ENCODE data around the gene ZBTB20. TPM values are rescaled to one million over a fixed set of nuclear protein-coding genes. Genes with fewer than 3 reads are reported as not detected.

The ZBTB20 gene
- total and polyA plus RNA-seq, 10 of the 15 experiments (the other 5 are each of a cell fraction or from before 2014, with no cell fraction given), result 0.20 to 5.5 (median 2.2) TPM

- FAIRE-seq (no peak), ATAC-seq (no peak), DNase-seq (ENCODE audit: low read depth, low spot score) (no peak)
- 88% methylated on average over 1 of the region's 1 CpG for WGBS (ENCODE audit: insufficient coverage, insufficient replicate concordance, low lambda C conversion rate, missing lambda C conversion rate)
- H2AFZ ChIP-seq (ENCODE audit: control insufficient read depth, low read depth, low read length), result no peak overlapping the region
- in situ Hi-C loops (cut with MboI), result no loop called here
- no peaks in the 10 kb centered on the region for H3K79me2 ChIP-seq (ENCODE audit: control insufficient read depth, insufficient read depth, low read length)
- no peaks in the 10 kb centered on the region for H3K4me1 ChIP-seq (ENCODE audit: control insufficient read depth, insufficient read depth, low read length)
- ChIA-PET POLR2A (no interaction called here), SMC1A (ENCODE audit: uncharacterized antibody, unreplicated experiment) (no interaction called here), CTCF (interaction anchor here (1.1 kb wide), 1 partner anchor 18 kb away, joined by 3 read pairs; no protein-coding TSS in a partner anchor), RAD21 (ENCODE audit: unreplicated experiment) (no interaction called here)
- H3K9ac ChIP-seq (ENCODE audit: control insufficient read depth, insufficient read depth, low read length), result no peak overlapping the region
- no TSS peak for BruUV-seq (replicated peaks)
- no peak overlapping the region for H3K4me2 ChIP-seq (ENCODE audit: control insufficient read depth, insufficient read depth)
- no peaks in the 10 kb centered on the region for H4K20me1 ChIP-seq (ENCODE audit: control insufficient read depth, insufficient read depth)
- 0 out of 4 replicates have a peak, but pooled peaks cover 0 to 3% of the 10 kb centered on the region in 2 experiments for H3K36me3 ChIP-seq (ENCODE audit: control insufficient read depth in 2 of 2, insufficient read depth in 2 of 2, low read length in 1 of 2)
- no peaks in the 10 kb centered on the region for H3K9me3 ChIP-seq (replicated peaks; ENCODE audit: control insufficient read depth, insufficient read depth, low read length)
- no peaks in the 10 kb centered on the region for H3K27me3 ChIP-seq (replicated peaks in 1 of 2; ENCODE audit: control insufficient read depth in 2 of 2, insufficient read depth in 2 of 2, low read length in 1 of 2)
- H3K27ac ChIP-seq (ENCODE audit: control insufficient read depth, insufficient read depth), result no peak overlapping the region
- no peak overlapping the region for H3K4me3 ChIP-seq
- intact Hi-C loops (cut with micrococcal nuclease; ENCODE audit: unreplicated experiment), result no loop called here
- TF ChIP-seq CBX5 (IDR thresholded peaks at IDR 0.05; ENCODE audit: low read depth) (no peak), YY1 (IDR thresholded peaks at IDR 0.05; ENCODE audit: low read depth, low read length) (no peak), NFIC (IDR thresholded peaks at IDR 0.05; ENCODE audit: low read depth, low read length) (no peak), CEBPZ (IDR thresholded peaks at IDR 0.05; ENCODE audit: low read depth, low read length) (no peak), LARP7 (IDR thresholded peaks at IDR 0.05) (no peak), ZNF217 (IDR thresholded peaks at IDR 0.05) (no peak), PKNOX1 (IDR thresholded peaks at IDR 0.05) (no peak), MTA3 (IDR thresholded peaks at IDR 0.05; ENCODE audit: borderline replicate concordance, low read length) (no peak), CBX3 (IDR thresholded peaks at IDR 0.05; ENCODE audit: borderline replicate concordance, low read depth) (no peak), SRF (IDR thresholded peaks at IDR 0.05; ENCODE audit: low read depth in 2 of 2, low read length in 2 of 2) (no peak), ZNF687 (IDR thresholded peaks at IDR 0.05) (no peak), YBX1 (IDR thresholded peaks at IDR 0.05) (no peak), HCFC1 (IDR thresholded peaks at IDR 0.05; ENCODE audit: low read length) (no peak), BHLHE40 (IDR thresholded peaks at IDR 0.05; ENCODE audit: borderline replicate concordance in 1 of 2, low read depth in 2 of 2, low read length in 1 of 2) (no peak)
These were observed 802.6 kb downstream of the ZBTB20 start for GRCh38 chr3:114344492-114344891.
